ENCODE results near the gene RABGAP1L.
"Not testable (repeated sequence)": the region's sequence is repeated elsewhere in the genome, so short reads cannot be mapped to it uniquely, and the experiment has no call there.

The RABGAP1L gene

DNA sequence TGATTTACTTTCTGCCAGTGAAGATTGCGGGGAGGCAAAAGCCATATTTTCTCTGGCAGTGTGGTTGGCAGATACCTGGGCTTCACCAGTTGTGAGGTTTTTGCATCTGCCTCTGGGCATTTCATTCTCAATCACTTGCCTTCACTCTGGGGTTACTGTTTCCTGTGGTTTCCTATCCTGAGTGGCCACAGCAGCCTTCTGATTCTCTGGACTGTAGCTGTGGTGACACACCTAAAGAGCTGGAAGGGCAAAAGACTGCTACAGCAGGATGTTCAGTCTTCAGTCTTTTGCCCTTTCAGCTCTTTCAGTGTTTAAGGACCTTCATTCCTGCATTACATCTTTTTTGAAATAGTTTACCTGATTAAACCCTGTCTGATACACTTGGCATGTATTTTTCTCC is 237.9 kb downstream of the RABGAP1L start:
- peak; percentile 39 for DNase-seq

DNA sequence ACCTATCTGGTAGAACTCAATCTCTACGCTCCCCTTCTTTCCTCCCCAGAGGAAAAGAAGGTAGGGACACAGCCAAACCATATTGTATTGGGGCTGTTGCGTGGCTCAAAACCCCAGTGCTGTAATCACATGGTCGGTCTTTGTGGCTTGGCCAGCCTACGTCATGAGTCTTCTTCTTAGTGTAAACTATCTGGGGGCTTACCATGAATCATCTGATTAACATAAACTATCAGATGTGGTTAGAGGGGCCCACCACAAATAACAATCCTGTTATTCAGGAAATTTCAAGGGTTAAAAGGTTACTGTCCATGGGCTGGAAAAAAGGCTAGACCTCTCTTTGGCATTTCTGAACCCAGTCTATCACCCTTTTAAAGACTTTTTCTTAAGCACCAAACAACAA is 238.9 kb downstream of the RABGAP1L start:
- peak; percentile 80 for DNase-seq

DNA sequence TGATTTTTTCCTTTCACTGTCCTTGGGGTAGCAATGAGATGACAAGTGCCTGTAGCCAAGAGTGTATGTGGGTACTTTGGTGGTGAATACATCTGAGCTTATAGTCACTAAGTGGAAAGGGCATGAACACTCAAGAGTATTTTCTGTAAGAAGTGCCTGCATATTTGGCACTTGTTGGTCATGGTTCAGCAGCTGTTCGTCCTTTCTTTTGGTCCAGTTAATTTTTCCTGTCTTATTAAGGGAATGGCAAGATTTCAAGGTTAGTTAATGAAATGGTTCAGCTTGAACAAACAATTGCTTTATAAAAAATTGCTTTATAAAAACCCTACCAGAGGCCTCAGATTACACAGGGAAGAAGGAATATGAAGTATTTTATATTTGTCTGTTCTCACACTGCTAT is 239.9 kb downstream of the RABGAP1L start:
- DNase-seq: no peak

DNA sequence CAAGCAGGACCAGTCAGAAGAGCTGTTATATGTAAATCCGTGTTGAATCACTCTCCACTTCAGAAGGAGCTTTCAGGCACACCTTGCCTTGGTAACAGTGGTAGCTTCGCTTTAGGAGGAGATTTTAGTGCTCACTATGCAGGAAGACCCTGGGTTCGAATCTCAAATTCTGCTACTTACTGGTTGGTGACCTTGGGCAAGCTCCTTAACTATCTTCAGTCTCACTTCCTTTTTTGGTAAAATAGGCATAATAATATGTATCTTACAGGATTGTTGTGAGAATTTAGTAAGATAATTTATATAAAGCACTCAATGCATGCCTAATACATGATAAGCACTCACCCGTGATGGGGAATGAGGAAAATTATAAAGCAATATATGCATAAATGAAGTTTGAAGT is 241.8 kb downstream of the RABGAP1L start:
- DNase-seq: no peak

GRCh38 chr1:174405219-174405618 is 245.9 kb downstream of the RABGAP1L start:
- no peak for DNase-seq

DNA sequence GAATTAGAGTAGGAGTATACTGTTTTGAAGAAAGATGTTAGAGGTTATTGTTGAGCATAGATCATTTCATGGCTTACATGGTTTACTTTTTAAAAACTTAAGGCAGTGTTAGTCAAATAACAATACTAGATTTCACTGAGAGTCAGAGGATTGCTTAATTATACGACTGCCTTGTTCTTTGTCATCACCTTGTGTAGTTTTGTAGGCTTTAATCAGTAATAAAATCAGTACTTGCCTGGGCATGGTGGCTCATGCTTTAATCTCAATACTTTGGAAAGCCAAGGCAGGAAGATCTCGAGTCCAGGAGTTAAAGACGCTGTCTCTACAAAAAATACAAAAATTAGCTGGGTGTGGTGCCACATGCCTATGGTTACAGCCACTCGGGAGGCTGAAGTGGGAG is 247.1 kb downstream of the RABGAP1L start:
- DNase-seq: no peak

GRCh38 chr1:174407665-174408064 is 248.3 kb downstream of the RABGAP1L start:
- no peak for DNase-seq

DNA sequence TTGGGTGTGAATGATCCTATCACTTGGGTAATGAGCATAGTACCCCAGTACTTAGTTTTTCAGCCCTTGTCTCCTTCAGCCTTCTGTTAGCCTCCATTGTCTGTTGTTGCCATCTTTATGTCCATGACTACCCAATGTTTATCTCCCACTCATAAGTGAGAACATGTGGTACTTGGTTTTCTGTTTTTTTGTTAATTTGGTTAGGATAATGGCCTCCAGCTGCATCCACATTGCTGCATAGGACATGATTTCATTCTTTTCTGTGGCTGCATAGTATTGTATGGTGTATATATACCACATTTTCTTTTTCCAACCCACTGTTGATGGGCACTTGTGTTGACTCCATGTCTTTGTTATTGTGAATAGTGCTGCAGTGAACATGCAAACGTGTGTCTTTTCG is 248.8 kb downstream of the RABGAP1L start:
- no peak for DNase-seq

- not testable (repeated sequence) for DNase-seq
These were observed 250.5 kb downstream of the RABGAP1L start for GRCh38 chr1:174409801-174410200.

DNA sequence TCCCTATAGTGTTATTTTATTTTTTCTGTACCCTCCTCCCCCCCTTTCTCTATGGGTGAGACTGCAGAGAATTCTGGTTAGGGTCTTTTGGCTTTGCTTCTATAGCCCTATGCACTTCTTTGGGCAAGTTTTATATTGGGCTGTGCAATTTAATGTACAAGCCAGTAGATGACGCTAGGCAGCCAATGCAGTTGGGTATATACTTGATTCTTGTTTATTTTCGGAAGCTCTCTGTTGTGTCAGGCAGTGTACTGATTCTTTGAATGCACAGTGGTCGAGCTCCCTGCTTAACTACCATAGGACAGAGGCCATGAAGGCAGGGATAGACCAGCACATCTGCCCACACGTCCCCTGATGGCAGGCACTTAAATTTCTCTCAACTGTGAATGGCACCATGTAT is 254.3 kb downstream of the RABGAP1L start:
- peak; percentile 5 for DNase-seq

DNA sequence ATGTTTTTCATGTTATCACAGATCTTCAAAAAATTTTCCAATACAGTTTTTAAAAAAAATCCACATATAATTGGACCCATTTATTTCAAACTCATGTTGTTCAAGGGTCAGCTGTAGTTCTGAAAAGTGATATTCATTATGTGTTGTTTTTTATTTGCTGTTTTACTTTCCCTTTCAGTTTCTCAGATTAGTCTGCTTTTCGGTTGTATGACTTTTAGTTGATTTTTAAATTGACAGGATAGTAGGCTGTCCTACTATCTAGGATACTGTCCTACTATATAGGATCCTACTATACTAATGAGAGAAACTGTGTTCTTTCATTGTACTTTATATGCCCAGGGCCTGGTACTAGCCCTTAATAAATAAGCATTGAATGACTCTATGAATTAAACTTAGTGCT is 254.9 kb downstream of the RABGAP1L start:
- no peak for DNase-seq

DNA sequence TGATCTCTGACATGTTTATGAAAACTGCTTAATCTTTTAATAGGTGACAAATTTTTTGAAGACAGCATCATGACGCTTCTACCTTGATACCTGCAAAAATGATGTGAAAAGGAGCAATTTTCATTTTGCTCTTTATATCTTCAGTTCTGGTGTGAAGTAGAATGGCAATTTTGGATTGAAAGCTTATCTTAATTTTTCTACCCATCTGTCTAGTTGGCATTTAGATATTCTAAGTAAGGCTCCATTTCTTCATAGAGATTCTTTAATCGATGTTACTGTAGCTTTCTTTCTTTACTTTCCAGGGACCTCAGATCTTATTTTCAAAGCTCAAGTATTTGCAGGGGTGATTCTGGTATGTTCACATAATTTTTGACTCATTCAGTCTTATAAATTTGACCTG is 256.2 kb downstream of the RABGAP1L start:
- DNase-seq: no peak

DNA sequence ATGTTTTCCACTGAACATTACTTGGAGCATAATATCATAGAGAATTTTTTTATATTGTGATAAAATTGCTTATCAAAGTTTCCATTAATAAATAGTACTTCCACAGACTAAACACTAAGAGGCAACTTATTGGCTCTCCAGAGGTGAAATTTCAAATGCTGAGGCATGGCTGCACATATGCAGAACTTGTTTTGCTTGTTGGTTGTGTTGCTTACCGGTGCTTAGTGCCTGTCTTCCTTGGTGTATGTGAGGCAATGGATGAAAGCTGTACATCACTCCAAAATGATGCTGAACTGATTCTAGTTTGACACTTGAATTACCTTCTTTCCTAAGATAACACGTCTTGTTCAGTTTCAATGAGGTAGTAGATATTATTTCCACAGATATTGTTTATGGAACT is 258.6 kb downstream of the RABGAP1L start:
- DNase-seq: no peak

DNA sequence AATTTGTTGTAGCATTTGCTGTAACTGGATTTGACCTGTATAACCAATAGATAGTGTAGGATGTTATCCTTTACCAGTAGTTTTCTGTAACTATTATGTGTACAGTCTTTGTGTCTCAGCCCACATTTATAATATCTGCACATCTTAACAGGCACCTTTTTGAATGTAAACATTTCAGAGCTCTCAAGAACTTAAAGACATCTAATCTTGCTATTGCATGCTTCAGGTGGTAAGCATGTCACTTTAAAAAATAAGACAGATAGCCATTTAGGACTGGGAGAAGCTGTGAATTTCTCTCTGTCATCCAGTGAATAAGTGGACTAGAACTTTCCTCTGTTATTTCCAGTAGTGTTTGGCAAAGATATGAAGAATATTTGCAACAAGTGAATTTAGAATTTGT is 265.8 kb downstream of the RABGAP1L start:
- no peak for DNase-seq

- DNase-seq: no peak
These were observed 266.8 kb downstream of the RABGAP1L start for GRCh38 chr1:174426153-174426552.

DNA sequence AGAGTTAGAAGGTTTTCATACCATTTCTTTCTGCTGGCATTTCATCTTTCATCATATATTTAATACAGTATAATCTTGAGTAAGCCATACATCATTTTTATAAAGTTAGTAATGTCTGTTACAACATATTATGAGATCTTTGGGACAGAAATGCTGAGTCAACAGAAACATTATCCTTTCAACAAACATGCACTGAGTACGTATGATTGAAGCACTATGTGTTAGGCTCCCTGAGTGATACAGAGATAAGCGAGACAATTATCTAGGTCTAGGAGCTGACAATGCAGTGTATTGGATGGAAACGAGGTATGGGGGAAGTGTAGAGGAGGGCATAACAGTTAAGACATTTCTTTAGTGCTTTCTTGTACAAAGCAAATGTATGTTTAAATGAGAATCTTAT is 268.7 kb downstream of the RABGAP1L start:
- DNase-seq: no peak

GRCh38 chr1:174428739-174429138 is 269.4 kb downstream of the RABGAP1L start:
- DNase-seq: no peak

DNA sequence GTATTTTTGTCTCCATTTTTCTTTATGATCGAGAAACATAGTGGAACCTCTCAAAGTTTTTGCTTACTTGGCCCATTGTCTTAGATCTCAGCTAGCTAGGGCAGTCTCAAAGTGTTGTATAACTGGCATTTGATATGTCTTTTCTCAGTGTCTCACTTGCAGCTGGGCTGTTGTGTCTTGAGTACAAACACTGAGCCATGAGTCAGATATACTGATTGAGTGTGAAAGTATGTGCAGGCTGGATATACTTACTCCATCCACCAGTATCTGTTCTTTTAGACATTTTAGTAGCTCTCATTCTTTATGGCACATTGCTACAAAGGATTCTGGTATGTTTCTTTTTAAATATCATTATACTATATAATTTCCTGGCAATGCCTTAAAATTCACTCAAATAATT is 274.1 kb downstream of the RABGAP1L start:
- DNase-seq: peak; percentile 41

- no peak for DNase-seq
These were observed 286.0 kb downstream of the RABGAP1L start for GRCh38 chr1:174445351-174445750.

- DNase-seq: no peak
These were observed 286.5 kb downstream of the RABGAP1L start for GRCh38 chr1:174445817-174446216.

DNA sequence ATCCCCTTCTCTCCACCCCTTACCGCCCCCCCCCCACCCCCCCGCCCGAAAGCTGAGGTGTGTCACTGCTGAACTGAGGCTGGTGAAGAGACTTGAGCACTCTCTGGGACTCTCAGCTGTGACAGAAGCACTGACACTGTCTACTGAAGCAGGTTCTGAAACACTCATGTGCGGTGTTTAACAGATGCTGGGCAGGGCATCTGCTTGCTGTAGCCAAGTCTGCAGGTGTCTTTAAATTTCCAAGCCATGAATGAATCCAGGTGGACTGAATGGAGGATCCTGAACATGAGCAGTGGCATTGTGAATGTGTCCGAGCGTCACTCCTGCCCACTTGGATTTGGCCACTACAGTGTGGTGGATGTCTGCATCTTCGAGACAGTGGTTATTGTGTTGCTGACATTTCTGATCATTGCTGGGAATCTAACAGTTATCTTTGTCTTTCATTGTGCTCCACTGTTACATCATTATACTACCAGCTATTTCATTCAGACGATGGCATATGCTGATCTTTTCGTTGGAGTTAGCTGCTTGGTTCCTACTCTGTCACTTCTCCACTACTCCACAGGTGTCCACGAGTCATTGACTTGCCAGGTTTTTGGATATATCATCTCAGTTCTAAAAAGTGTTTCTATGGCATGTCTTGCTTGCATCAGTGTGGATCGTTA is 288.7 kb downstream of the RABGAP1L start, which contains the start of gene GPR52:
Gene GPR52, plus strand, starts transcription at position 99 of the 665 bp plus-strand sequence. Its CDS starts 148 bp downstream, at position 247.
- no peak for DNase-seq

GRCh38 chr1:174448531-174448883 is 289.2 kb downstream of the RABGAP1L start:
- no peak for DNase-seq

DNA sequence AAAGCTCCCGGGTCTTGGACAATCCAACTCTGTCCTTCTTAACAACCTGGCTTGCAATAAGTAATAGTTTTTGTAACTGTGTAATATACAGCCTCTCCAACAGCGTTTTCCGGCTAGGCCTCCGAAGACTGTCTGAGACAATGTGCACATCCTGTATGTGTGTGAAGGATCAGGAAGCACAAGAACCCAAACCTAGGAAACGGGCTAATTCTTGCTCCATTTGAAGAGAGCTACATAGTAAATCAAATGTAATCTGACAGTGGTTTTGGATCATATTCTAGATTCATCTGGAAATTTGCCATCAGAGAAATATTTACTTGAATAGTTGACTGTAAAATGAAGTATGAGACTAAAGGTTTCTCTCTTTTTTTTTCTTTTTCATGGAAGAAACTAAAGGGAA is 289.7 kb downstream of the RABGAP1L start:
- no peak for DNase-seq

- DNase-seq: no peak
These were observed 292.1 kb downstream of the RABGAP1L start for GRCh38 chr1:174451408-174451807.

GRCh38 chr1:174465855-174466254 is 306.5 kb downstream of the RABGAP1L start:
- DNase-seq: no peak
